Right atrium auricular region (tissue), 2 donors: ENCODE data around the gene MAPKAPK5. TPM values are rescaled to one million over a fixed set of nuclear protein-coding genes. Genes with fewer than 3 reads are reported as not detected.
"Not testable (repeated sequence)": the region's sequence is repeated elsewhere in the genome, so short reads cannot be mapped to it uniquely, and the experiment has no call there.

Source experiments
- DNase-seq: peaks from one replicate; pipeline ENCODE4 v3.0.0-alpha.2; 2019; ENCODE audit warnings: low spot score
- H3K27ac ChIP-seq, 2 donors: fragments of 200-600 bp; sonication (generic); 1 replicate in 1 of 2; 2 replicates in 1 of 2; pipeline ENCODE4 v1.5.1; 2016 to 2019
- H3K27me3 ChIP-seq, 2 donors: fragments of 200-600 bp; sonication (generic); one replicate each; pipeline versions ENCODE4 v1.5.1 to v1.6.0; 2017 to 2019
- H3K36me3 ChIP-seq: fragments of 200-600 bp; sonication (generic); one replicate; pipeline ENCODE4 v1.5.1; 2016
- H3K4me1 ChIP-seq, 2 donors: fragments of 200-600 bp; sonication (generic); one replicate each; pipeline versions ENCODE4 v1.5.1 to v1.6.0; 2017 to 2019
- H3K4me3 ChIP-seq, 2 donors: fragments of 200-600 bp; sonication (generic); 1 replicate in 1 of 2; 2 replicates in 1 of 2; pipeline ENCODE4 v1.5.1; 2017 to 2019; ENCODE audit warnings: mild to moderate bottlenecking in 1 of 2, moderate library complexity in 1 of 2
- H3K9me3 ChIP-seq, 2 donors: fragments of 200-600 bp; sonication (generic); one replicate each; pipeline ENCODE4 v1.5.1; 2019
- CTCF ChIP-seq, 2 donors: fragments of 200-600 bp; sonication (generic); IDR thresholded peaks; one replicate each; pipeline ENCODE4 v1.5.1; 2019; ENCODE audit warnings: antibody characterized with exemption in 2 of 2
- total RNA-seq, 2 donors: library from RNA; depleted of rRNA; stranded (reverse); fragments of >200 nt; gene quantifications; one replicate each; pipeline ENCODE4 v1.1.0, GENCODE V29; 2016

The MAPKAPK5 gene
- total RNA-seq, 2 donors from 2014 or later, result 30.9 to 42.5 TPM

DNA sequence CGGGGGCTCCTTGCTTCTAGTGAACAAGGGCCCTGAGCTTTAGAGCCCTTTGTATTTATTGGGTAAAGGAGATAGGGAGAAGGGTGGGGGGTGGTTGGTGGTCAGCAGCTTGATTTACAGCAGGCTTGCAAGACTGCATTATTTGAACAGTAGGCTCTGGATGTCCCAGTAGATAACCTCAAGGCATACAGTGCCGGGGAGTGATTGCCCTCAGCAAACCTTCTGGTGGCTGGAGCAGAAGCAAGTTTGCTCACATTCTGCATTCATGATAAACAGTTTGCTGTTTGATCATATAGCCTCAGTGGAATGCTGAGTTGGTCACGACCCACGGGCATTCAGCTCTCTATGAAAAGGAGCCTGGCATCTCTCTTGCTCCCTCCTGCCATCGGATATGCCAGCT lies 16.5 kb upstream of the MAPKAPK5 start:
- H3K27ac ChIP-seq, result no peak overlapping the region

DNA sequence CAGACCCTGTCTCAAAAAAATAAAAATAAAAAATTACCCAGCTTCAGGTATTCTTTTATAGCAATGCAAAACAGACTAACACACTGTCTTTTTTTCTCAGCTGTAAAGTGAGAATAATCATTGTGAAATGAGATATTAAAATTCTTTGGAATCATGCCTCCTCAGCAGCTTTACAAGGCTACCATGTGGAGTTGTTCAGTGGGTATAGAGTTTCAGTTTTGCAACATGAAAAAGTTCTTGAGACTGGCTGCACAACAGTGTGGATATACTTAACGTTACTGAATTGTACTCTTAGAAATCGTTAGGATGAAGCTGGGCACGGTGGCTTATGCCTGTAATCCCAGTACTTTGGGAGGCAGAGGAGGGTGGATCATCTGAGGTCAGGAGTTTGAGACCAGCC lies 15.7 kb upstream of the MAPKAPK5 start:
- no peak overlapping the region for H3K27ac ChIP-seq
- no peak for TF ChIP-seq CTCF (IDR thresholded peaks at IDR 0.05)

More for the DNA sequence above, 16.5 kb upstream of the MAPKAPK5 start:
- DNase-seq, result no peak
- Histone ChIP-seq H3K4me3 (no peak overlapping the region), H3K36me3 (no peaks in the 10 kb centered on the region), H3K9me3 (no peaks in the 10 kb centered on the region), H3K27me3 (no peaks in the 10 kb centered on the region), H3K4me1 (no peaks in the 10 kb centered on the region)
- no peak for TF ChIP-seq CTCF (IDR thresholded peaks at IDR 0.05)

DNA sequence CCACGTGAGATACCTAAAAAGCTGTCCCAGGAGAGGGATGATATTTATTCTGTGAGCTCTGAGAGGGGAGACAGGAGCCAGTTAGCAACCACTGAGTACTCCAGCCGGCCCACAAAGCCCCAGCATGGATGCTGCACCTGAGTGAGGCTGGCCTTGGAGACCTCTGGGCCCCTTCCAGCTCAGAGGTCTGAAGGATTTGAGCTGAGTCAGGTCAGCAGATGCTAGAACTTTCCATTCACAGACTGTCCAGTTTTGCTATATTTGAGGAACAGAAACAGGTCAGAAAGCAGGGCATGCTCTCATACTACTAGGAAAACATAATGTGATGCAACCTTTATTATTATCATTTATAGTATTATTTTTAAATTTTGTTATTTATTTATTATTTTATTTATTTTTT lies 15.0 kb upstream of the MAPKAPK5 start:
- Histone ChIP-seq H3K9me3 (no peaks in the 10 kb centered on the region), H3K27me3 (no peaks in the 10 kb centered on the region), H3K4me1 (no peaks in the 10 kb centered on the region), H3K27ac (no peak overlapping the region), H3K36me3 (no peaks in the 10 kb centered on the region), H3K4me3 (no peak overlapping the region)
- TF ChIP-seq CTCF (IDR thresholded peaks at IDR 0.05), result no peak
- DNase-seq, result no peak

More for the DNA sequence above, 15.7 kb upstream of the MAPKAPK5 start:
- Histone ChIP-seq H3K9me3 (no peaks in the 10 kb centered on the region), H3K4me3 (no peak overlapping the region), H3K36me3 (no peaks in the 10 kb centered on the region), H3K4me1 (no peaks in the 10 kb centered on the region), H3K27me3 (no peaks in the 10 kb centered on the region)
- no peak for DNase-seq

GRCh38 chr12:111827907-111828306 lies 14.1 kb upstream of the MAPKAPK5 start:
- TF ChIP-seq CTCF (IDR thresholded peaks at IDR 0.05), result no peak
- Histone ChIP-seq H3K9me3 (no peaks in the 10 kb centered on the region), H3K27ac (no peak overlapping the region)

DNA sequence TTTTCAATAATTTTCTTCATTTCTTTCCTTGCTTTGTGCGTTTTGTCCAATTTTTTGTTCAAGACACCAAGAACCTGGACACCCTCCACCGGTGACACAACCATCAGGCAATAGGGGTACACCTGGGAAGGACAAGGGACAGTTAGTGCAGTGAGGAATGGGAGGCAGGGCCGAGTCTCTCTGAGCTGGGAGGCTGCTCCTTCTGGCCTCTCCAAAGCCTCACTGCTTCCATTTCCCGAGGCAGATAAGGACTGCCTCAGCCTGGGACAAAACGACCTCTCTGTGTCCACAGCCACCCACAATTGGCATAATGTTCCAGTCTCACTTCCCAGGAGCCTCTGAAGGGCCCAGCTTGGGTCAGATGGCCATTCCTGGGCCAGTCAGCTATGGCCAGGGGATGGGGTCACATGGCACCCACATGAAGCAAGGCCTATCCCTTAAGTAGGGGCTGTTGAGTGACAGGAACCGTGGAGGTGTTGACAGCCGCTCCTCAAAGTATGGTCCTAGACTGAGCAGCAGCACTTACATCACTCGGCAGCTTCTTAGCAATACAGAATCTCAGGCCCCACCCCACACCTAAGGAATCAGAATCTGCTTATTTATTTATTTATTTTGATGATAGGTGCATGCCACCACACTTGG lies 13.6 kb upstream of the MAPKAPK5 start:
- Histone ChIP-seq H3K27me3 (no peaks in the 10 kb centered on the region), H3K27ac (no peak overlapping the region), H3K4me3 (no peak overlapping the region), H3K4me1 (no peaks in the 10 kb centered on the region), H3K9me3 (no peaks in the 10 kb centered on the region), H3K36me3 (no peaks in the 10 kb centered on the region)
- no peak for DNase-seq
- no peak for TF ChIP-seq CTCF (IDR thresholded peaks at IDR 0.05)

More at GRCh38 chr12:111827907-111828306, 14.1 kb upstream of the MAPKAPK5 start:
- no peak for DNase-seq
- Histone ChIP-seq H3K4me3 (no peak overlapping the region), H3K36me3 (no peaks in the 10 kb centered on the region), H3K4me1 (no peaks in the 10 kb centered on the region), H3K27me3 (no peaks in the 10 kb centered on the region)

GRCh38 chr12:111829635-111830034 lies 12.4 kb upstream of the MAPKAPK5 start:
- not testable (repeated sequence) for DNase-seq, H3K4me1 ChIP-seq, H3K27ac ChIP-seq

DNA sequence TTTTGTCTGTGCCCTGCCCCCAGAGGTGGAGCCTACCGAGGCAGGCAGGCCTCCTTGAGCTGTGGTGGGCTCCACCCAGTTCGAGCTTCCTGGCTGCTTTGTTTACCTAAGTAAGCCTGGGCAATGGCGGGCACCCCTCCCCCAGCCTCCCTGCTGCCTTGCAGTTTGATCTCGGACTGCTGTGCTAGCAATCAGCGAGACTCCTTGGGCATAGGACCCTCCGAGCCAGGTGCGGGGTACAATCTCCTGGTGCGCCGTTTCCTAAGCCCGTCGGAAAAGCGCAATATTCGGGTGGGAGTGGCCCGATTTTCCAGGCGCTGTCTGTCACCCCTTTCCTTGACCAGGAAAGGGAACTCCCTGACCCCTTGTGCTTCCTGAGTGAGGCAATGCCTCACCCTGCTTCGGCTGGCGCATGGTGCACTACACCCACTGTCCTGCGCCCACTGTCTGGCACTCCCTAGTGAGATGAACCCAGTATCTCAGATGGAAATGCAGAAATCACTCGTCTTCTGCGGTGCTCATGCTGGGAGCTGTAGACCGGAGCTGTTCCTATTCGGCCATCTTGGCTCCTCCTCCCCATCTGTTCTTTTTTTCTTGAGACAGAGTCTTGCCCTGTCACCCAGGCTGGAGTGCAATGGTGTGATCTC lies 7.2 kb upstream of the MAPKAPK5 start:
- H3K36me3 ChIP-seq, H3K27me3 ChIP-seq, H3K4me3 ChIP-seq, H3K4me1 ChIP-seq, DNase-seq, H3K9me3 ChIP-seq, H3K27ac ChIP-seq: not testable (repeated sequence)

More at GRCh38 chr12:111829635-111830034, 12.4 kb upstream of the MAPKAPK5 start:
- not testable (repeated sequence) for H3K36me3 ChIP-seq, H3K9me3 ChIP-seq, H3K4me3 ChIP-seq, H3K27me3 ChIP-seq

- DNase-seq, H3K4me3 ChIP-seq, H3K4me1 ChIP-seq, H3K9me3 ChIP-seq, H3K27me3 ChIP-seq, H3K27ac ChIP-seq: not testable (repeated sequence)
- peaks cover 10% of the 10 kb centered on the region for H3K36me3 ChIP-seq
Observed at GRCh38 chr12:111835531-111836181, 6.4 kb upstream of the MAPKAPK5 start.
